ENCODE measurements around the gene SNTB2.
"Not testable (repeated sequence)": the region's sequence is repeated elsewhere in the genome, so short reads cannot be mapped to it uniquely, and the experiment has no call there.

Gene SNTB2

GRCh38 chr16:69239851-69240250 is 52.9 kb downstream of the SNTB2 start:
- DNase-seq = no peak

DNA sequence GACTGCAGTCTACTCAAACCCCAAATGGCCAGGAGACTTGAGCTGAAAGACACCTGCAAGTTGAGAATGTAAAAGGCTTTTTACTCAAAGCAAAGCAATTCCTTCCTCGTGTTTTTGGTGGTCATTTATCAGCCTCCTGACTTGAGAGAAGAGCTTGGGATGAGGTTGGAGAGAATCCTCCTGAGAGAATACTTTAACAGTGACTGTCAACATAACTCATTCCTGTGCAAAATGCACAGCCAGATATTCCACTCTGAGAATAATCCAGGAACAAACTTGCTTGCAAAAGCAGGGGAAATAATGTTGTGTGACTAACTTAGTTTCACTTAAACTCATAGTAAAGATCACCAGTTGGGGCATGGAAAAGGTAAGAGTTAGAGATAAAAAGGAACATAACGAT is 53.4 kb downstream of the SNTB2 start:
- no peak for DNase-seq

DNA sequence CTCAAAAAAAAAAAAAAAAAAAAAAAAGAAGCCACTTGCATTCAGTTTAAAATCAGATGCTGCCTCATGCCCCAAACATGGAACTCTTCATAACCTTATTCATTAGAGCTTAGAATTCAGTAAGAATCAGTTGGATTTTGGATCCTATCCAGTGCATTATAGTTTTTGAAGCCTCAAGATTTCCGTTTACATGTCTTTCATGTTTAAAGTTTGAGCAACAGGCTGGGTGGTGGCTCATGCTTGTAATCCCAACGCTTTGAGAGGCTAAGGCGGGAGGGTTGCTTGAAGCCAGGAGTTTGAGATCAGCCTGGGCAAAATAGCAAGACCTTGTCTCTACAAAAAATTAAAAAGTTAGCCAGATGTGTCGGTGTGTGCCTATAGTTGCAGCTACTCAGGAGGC is 55.0 kb downstream of the SNTB2 start:
- DNase-seq = no peak

DNA sequence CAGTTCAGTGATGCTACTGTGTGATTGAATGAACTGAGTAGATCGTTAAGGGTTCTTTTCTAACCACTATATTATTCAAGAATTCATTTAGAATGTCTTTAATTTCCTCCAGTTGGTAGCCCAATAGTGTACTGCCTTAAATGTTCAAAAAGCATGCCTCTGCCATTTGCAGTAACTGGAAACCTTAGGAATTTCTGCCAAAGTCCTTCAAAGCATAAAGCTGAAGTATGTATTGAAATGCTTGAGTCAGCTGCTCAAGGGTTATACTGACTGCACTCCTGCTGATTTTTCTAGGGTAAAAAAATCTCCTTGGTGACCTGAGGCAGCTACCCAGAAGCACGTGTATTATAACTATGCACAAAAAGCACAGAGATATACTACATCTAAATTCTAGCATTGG is 56.5 kb downstream of the SNTB2 start:
- no peak for DNase-seq

DNA sequence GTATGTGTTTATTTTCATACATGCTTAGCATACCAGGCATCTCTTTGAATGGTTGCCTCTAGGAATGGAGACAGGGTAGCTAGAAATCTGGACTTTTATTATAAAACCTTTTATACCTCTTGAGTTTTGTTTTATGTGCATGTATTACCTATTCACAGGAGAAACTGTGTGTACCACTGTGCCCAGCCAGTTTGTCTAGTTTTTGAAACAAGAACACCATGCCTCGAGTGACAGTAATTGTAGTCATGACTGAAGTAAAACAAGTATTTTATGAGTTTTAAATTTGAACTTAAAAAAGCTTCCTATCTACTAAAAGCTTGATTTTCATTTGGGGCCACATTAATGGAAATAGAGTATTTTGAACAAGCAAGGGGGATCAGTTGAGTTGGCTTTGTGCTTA is 57.4 kb downstream of the SNTB2 start:
- no peak for DNase-seq

DNA sequence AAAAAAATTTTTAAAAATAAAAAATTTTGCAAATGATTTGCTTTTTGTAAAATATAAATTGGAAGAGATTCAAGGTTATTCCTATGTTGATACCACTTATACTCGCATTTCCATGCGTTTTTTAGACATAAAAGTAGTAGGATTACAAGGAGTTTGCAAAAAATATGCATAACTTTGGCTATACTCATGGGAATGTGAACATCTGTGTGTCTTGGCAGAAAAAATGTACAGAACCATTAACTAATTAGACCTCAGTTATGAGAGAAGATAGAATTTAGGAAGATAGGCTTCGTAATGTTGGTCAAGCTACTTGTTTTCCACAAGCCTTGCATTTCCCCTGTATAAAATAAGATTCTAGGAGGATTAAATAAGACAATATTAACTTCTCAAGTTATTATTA is 63.1 kb downstream of the SNTB2 start:
- no peak for DNase-seq

DNA sequence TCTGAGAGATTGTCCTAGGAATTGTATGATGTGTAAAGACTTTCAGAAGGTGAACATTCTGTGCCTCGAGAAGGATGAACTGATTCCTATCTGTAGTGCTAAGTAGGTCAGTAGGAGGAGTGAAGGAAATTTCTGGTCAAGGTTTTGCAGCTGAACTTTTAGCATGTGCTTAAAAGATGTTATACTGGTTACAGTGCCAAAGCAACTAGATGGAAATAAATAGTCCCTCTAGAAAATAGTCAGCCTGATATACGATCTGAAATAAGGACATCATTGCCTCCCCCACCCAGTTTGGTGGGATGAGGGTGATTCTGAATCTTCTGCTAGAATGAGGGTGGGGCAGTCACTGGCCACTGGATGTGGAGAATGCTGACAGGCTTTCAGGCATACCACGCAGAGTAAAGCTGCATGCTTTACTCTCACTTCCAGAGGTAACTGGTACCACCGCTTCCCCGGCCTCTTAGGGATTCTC is 66.9 kb downstream of the SNTB2 start:
- DNase-seq = no peak

DNA sequence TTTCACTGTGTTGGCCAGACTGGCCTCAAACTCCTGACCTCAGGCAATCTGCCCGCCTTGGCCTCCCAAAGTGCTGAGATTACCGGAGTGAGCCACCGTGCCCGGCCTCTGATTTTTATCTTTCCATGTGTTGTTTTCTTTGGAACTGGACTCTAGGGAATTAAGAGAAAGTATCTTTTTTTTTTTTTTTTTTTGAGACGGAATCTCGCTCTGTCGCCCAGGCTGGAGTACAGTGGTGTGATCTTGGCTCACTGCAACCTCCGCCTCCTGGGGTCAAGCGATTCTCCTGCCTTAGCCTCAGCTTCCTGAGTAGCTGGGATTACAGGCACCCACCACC is 72.4 kb downstream of the SNTB2 start:
- DNase-seq = not testable (repeated sequence)

DNA sequence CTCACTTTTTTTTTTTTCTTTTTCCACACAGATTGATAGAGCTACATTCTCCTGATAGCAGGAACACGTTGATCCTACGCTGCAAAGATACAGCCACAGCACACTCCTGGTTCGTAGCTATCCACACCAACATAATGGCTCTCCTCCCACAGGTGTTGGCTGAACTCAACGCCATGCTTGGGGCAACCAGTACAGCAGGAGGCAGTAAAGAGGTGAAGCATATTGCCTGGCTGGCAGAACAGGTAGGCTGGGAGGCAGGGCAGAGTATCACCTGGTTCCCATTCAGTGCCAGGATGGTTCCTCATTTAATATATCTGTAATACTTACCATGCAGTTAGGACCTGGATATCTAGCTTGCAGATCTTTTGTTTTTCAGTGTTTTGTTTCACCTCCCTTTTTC is 73.1 kb downstream of the SNTB2 start:
- no peak for DNase-seq

- DNase-seq = no peak
Measured at GRCh38 chr16:69260506-69260905, 73.5 kb downstream of the SNTB2 start.

- no peak for DNase-seq
Measured at GRCh38 chr16:69266334-69267063, 79.5 kb downstream of the SNTB2 start.

DNA sequence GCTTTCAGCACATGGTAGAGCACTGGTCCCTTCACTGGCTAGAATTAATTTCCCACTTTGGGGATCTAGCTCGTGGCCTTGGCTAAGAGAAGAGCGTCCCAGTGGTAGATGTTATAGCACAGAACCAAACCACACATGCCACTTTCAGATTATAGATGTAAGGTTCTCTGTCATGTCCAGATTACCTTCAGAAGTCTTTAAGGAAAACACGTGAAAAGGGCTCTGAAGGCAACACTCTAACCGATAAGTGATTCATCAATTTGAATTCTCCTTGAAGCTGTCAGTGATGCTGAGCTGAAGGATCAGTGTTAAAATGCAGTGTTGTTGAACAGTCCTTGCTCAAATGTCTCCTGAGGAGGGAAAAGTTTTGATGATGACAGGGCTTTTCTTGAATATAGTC is 80.7 kb downstream of the SNTB2 start:
- no peak for DNase-seq

GRCh38 chr16:69270395-69270794 is 83.4 kb downstream of the SNTB2 start:
- no peak for DNase-seq

DNA sequence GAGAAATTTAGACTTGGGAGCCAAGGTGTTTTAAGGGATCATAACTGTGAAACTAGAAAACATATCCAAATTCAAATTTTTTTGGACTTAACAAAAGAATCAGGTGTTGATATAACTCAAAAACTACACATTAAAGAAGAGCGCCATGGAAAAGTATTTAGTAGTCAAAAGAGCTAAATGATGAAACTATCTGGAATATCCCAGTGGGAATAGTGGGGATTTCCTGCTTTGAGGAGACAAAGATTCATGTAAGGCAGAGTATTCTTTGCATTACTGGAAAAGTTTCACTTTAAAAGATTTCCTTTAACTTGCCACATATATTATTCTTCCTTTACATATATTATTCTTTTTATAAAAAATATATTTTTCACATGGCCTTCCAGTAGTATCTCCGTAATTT is 83.9 kb downstream of the SNTB2 start:
- no peak for DNase-seq

- DNase-seq = no peak
Measured at GRCh38 chr16:69273009-69273408, 86.0 kb downstream of the SNTB2 start.

DNA sequence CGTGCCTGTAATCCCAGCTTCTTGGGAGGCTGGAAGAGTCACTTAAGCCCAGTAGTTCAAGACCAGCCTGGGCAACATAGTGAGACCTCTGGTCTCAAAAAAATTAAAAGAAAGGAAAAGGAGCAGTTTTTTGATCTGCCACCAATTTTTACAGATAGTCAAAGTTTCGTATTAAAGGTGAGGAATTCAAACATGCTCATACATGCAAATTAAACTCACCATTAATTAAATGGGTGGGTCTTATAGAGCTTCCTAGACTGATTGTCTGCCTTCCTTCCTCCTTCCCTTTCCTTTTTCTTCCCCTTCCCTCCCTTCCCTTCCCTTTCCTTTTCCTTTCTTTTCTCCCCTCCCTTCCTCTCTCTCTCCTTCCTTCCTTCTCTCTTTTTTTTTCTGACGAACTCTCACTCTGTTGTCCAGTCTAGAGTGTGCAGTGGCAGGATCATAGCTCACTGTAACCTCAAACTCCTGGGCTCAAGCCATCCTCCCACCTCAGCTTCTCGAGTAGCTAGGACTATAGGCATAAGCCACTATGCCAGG is 87.8 kb downstream of the SNTB2 start:
- no peak for DNase-seq

DNA sequence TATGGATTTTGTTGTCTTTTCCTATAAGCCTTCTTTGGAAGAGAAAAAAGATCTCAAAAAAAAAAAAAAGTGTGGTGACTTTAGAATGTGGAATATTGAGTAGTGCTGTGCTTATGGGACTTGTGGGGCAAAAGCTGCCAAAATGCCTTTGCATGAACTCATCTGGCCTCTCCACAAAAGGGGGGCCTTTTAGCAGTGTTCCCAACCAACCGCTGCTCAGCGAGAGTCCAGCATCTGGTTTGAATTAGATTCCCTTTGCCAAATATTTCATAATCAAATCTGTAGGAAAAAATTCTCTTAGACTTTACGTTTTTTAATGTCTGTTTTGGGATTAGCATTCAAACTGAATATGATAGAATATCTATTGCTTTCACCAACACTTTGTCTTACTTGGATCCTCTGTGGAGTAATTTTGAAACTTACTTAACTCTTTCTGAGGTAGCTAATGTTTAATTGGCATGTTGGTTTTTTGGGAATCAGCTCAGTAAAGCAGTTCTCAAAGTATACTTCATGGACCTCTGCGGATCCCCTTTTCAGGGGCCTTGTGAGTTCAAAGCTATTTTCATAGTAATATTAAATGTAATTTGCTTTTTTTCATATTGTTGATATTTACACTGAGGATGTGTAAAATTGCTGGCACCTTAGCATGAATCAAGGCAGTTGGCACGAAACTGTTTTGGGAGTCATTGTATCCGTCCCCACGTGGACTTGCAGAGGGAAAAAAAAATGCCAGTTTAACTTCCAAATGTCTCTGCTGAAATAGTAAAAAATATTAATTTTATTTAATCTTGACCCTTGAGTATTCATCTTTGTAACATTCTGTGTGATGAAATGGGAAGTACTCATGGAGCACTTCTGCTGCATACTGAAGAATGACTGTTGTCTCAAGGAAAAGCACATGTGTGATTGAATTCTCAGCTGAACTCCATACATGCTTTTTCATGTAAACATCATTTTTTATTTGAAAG is 89.5 kb downstream of the SNTB2 start:
- DNase-seq = no peak

- no peak for DNase-seq
Measured at GRCh38 chr16:69277413-69277812, 90.4 kb downstream of the SNTB2 start.

DNA sequence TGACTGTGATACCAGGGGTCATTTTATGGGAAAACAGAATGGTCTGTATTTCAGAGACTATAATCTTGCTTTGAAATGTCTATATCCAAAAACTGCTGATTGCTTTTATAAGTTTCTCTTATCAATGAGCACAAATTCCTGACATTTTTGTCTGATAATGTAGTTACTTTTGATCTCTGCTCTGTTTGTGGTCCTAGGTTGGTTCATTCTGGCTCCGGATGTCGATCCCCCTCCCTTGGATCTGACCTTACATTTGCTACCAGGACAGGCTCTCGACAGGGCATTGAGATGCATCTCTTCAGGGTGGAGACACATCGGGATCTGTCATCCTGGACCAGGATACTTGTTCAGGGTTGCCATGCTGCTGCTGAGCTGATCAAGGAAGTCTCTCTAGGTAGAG is 96.9 kb downstream of the SNTB2 start:
- no peak for DNase-seq

DNA sequence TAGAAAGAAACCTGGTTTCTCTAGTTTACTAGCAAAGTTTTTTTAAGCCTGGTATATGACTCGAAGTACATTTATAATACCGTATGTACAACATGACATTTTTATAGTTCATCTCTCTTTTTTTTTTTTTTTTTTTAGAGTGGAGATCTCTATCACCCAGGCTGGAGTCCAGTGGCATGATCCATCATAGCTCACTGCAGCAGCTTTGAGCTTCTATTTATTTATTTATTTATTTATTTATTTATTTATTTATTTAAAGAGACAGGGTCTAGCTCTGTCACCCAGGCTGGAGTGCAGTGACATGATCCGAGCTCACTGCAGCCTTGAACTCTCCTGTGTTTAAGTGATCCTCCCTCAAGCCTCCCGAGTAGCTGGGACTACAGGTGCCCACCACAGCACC is 98.3 kb downstream of the SNTB2 start:
- no peak for DNase-seq

GRCh38 chr16:69286941-69287713 is 100.2 kb downstream of the SNTB2 start:
- peak; percentile 8 for DNase-seq

DNA sequence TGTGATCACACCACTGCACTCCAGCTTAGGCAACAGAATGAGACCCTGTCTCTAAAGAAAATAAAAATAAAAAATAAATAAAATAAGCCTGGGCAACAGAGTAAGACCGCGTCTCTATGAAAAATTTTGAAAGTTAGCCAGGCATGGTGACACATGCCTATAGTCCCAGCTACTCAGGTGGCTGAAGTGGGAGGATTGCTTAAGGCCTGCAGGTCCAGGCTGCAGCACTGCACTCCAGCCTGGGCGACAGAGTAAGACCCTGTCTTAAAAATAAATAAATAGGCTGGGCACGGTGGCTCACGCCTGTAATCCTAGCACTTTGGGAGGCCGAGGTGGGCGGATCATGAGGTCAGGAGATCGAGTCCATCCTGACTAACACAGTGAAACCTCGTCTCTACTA is 104.7 kb downstream of the SNTB2 start:
- DNase-seq = not testable (repeated sequence)

DNA sequence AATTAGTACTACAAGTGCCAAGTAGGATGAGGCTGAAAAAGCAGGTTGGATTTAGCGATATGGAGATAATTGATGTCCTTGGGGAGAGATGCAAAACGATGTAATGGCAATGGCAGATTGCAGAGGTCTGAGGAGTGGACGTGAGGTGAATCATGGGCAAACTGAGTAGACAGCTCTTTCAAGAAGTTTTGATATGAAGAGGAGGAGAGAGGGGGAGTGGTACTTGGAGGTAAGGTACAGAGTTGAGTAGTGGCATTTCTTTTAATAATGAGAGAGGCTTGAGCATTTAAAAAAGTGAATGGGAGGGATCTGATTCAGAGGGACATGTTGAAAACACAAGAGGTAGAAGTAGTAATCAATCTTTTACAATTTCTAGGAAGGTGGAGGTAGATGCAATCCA is 106.4 kb downstream of the SNTB2 start:
- DNase-seq = no peak
